HCT116 (cell line): ENCODE results near the gene VPS4B.

Experiments used
- ELF1 ChIP-seq: IDR thresholded peaks from 2 replicates; pipeline ENCODE4 v1.6.1; 2012; ENCODE audit warnings: low read depth, borderline replicate concordance
- EZH2 ChIP-seq: fragments of 200-600 bp; sonication (generic); IDR thresholded peaks from 2 replicates; pipeline ENCODE4 v1.6.1; 2017; ENCODE audit warnings: antibody characterized with exemption, mixed run types
- EZH2phosphoT487 ChIP-seq: fragments of 200-600 bp; IDR thresholded peaks from 2 replicates; pipeline ENCODE4 v1.6.1; 2018; ENCODE audit warnings: antibody characterized with exemption, borderline replicate concordance
- JUND ChIP-seq: IDR thresholded peaks from 2 replicates; pipeline ENCODE4 v1.6.1; 2012
- POLR2A ChIP-seq: IDR thresholded peaks from 2 replicates; pipeline ENCODE4 v1.7.0; 2011; ENCODE audit warnings: borderline replicate concordance; ENCODE audit not compliant: insufficient read depth, insufficient read length; ENCODE audit errors: extremely low read depth
- POLR2AphosphoS5 ChIP-seq: IDR thresholded peaks from 2 replicates; pipeline ENCODE4 v1.6.1; 2011; ENCODE audit warnings: mild to moderate bottlenecking, low read depth, low read length, moderate library complexity
- SIN3A ChIP-seq: IDR thresholded peaks from 2 replicates; pipeline ENCODE4 v1.6.1; 2012; ENCODE audit warnings: low read depth
- SP1 ChIP-seq: IDR thresholded peaks from 2 replicates; pipeline ENCODE4 v1.6.1; 2012; ENCODE audit warnings: low read depth
- TCF7L2 ChIP-seq: IDR thresholded peaks from 2 replicates; pipeline ENCODE4 v1.7.0; 2011; ENCODE audit warnings: borderline replicate concordance, inconsistent platforms; ENCODE audit not compliant: insufficient read depth, insufficient read length; ENCODE audit errors: extremely low read depth
- YY1 ChIP-seq: IDR thresholded peaks from 2 replicates; pipeline ENCODE4 v1.6.1; 2011; ENCODE audit warnings: low read length, low read depth, moderate library complexity, mild to moderate bottlenecking; ENCODE audit not compliant: insufficient replicate concordance; ENCODE audit errors: extremely low read depth
- ZFX ChIP-seq: fragments of 450-650 bp; IDR thresholded peaks from 2 replicates; pipeline ENCODE4 v1.6.1; 2017
- TF ChIP-seq, protein P1 (sequence below), 3 experiments: fragments of 200-600 bp in 1 of 3; sonication (generic) in 1 of 3; IDR thresholded peaks in 2 of 3; conservative IDR thresholded peaks in 1 of 3; 2 replicates each; pipeline ENCODE4 v1.5.1; 2012 to 2017; ENCODE audit warnings: low read depth in 2 of 3, low read length in 2 of 3, antibody characterized with exemption in 1 of 3, borderline replicate concordance in 1 of 3, control low read depth in 1 of 3, mild to moderate bottlenecking in 1 of 3, mixed read lengths in 1 of 3, mixed run types in 1 of 3, moderate library complexity in 1 of 3; ENCODE audit not compliant: insufficient read depth in 1 of 3
- TF ChIP-seq, protein P2 (sequence below): IDR thresholded peaks from 2 replicates; pipeline ENCODE4 v1.6.1; 2011; ENCODE audit warnings: mild to moderate bottlenecking, low read length, moderate library complexity; ENCODE audit not compliant: insufficient replicate concordance; ENCODE audit errors: extremely low read depth
- TF ChIP-seq, protein P3 (sequence below): IDR thresholded peaks from 2 replicates; pipeline ENCODE4 v1.6.1; 2012

DNA sequence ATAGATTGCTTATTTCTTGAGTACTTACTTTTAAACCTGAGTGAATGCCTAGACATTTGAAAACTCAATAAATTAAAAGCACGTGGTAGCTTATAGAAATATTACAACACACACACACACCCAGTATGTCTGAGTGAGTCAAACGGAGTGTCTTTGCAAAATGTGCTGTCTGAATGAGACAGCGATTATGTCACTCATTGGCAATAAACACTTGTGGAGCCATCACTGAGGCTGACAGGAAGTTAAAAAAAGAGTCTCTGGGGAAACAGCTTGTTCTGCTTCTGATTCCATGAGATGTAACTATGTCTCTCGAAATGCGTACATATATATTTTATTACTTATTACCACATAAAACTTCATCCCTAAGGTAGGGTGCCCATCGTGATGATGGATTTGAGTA lies 22.3 kb upstream of the VPS4B start:
- TF ChIP-seq, protein P1, sequence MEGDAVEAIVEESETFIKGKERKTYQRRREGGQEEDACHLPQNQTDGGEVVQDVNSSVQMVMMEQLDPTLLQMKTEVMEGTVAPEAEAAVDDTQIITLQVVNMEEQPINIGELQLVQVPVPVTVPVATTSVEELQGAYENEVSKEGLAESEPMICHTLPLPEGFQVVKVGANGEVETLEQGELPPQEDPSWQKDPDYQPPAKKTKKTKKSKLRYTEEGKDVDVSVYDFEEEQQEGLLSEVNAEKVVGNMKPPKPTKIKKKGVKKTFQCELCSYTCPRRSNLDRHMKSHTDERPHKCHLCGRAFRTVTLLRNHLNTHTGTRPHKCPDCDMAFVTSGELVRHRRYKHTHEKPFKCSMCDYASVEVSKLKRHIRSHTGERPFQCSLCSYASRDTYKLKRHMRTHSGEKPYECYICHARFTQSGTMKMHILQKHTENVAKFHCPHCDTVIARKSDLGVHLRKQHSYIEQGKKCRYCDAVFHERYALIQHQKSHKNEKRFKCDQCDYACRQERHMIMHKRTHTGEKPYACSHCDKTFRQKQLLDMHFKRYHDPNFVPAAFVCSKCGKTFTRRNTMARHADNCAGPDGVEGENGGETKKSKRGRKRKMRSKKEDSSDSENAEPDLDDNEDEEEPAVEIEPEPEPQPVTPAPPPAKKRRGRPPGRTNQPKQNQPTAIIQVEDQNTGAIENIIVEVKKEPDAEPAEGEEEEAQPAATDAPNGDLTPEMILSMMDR (IDR thresholded peaks at IDR 0.05 in 2 of 3, conservative IDR thresholded peaks at IDR 0.05 in 1 of 3; ENCODE audit: borderline replicate concordance in 1 of 3, insufficient read depth in 1 of 3, low read depth in 2 of 3, low read length in 2 of 3): no peak
- TF ChIP-seq POLR2A (no peak), JUND (no peak), SP1 (no peak), EZH2 (no peak), ELF1 (no peak), TCF7L2 (no peak), YY1 (no peak), EZH2phosphoT487 (no peak), POLR2AphosphoS5 (no peak), ZFX (no peak), SIN3A (no peak)
- TF ChIP-seq, protein P2, sequence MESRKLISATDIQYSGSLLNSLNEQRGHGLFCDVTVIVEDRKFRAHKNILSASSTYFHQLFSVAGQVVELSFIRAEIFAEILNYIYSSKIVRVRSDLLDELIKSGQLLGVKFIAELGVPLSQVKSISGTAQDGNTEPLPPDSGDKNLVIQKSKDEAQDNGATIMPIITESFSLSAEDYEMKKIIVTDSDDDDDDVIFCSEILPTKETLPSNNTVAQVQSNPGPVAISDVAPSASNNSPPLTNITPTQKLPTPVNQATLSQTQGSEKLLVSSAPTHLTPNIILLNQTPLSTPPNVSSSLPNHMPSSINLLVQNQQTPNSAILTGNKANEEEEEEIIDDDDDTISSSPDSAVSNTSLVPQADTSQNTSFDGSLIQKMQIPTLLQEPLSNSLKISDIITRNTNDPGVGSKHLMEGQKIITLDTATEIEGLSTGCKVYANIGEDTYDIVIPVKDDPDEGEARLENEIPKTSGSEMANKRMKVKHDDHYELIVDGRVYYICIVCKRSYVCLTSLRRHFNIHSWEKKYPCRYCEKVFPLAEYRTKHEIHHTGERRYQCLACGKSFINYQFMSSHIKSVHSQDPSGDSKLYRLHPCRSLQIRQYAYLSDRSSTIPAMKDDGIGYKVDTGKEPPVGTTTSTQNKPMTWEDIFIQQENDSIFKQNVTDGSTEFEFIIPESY: no peak
- TF ChIP-seq, protein P3, sequence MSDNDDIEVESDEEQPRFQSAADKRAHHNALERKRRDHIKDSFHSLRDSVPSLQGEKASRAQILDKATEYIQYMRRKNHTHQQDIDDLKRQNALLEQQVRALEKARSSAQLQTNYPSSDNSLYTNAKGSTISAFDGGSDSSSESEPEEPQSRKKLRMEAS: no peak
